Transverse colon (tissue), 4 donors: ENCODE data around the gene ZNF319. TPM values are rescaled to one million over a fixed set of nuclear protein-coding genes. Genes with fewer than 3 reads are reported as not detected.

Source experiments
- DNase-seq: peaks from one replicate; pipeline ENCODE4 v3.0.0-alpha.2; 2019
- H3K27ac ChIP-seq, 4 donors: fragments of 200-600 bp; sonication (generic); 2 replicates each; pipeline ENCODE4 v1.5.1; 2016 to 2018; ENCODE audit warnings: inconsistent platforms in 4 of 4
- H3K27me3 ChIP-seq: fragments of 200-600 bp; sonication (generic); 2 replicates; pipeline ENCODE4 v1.5.1; 2017; ENCODE audit warnings: inconsistent platforms
- H3K36me3 ChIP-seq, 4 donors: fragments of 200-600 bp; sonication (generic); 2 replicates each; pipeline ENCODE4 v1.5.1; 2017 to 2019; ENCODE audit warnings: inconsistent platforms in 4 of 4
- H3K4me1 ChIP-seq, 4 donors: fragments of 200-600 bp; sonication (generic); 2 replicates each; pipeline ENCODE4 v1.5.1; 2017 to 2020; ENCODE audit warnings: inconsistent platforms in 4 of 4
- H3K4me3 ChIP-seq, 4 donors: fragments of 200-600 bp; sonication (generic); 1 replicate in 1 of 4; 2 replicates in 3 of 4; pipeline versions ENCODE4 v1.5.1 to v1.6.1; 2017 to 2019; ENCODE audit warnings: inconsistent platforms in 4 of 4
- H3K9me3 ChIP-seq, 2 donors: fragments of 200-600 bp; sonication (generic); 2 replicates each; pipeline ENCODE4 v1.5.1; 2017 to 2019; ENCODE audit warnings: inconsistent platforms in 2 of 2
- CTCF ChIP-seq, 5 experiments: fragments of 200-600 bp in 3 of 5; fragments of 450-650 bp in 2 of 5; sonication (generic) in 3 of 5; IDR thresholded peaks; 1 replicate in 2 of 5; 2 replicates in 3 of 5; pipeline ENCODE4 v1.5.1; 2016 to 2017; ENCODE audit warnings: antibody characterized with exemption in 5 of 5, inconsistent platforms in 3 of 5, mild to moderate bottlenecking in 2 of 5, moderate library complexity in 1 of 5
- EP300 ChIP-seq: sonication (generic); formaldehyde crosslinking; IDR thresholded peaks from one replicate; pipeline ENCODE4 v1.6.1; 2017; ENCODE audit warnings: antibody characterized with exemption, low read depth
- POLR2A ChIP-seq: fragments of 450-650 bp; IDR thresholded peaks from one replicate; pipeline ENCODE4 v1.6.1; 2016; ENCODE audit warnings: antibody characterized with exemption, mild to moderate bottlenecking, moderate library complexity
- POLR2AphosphoS5 ChIP-seq, 3 donors: sonication (generic); formaldehyde crosslinking; IDR thresholded peaks; one replicate each; pipeline ENCODE4 v1.6.1; 2016; ENCODE audit warnings: antibody characterized with exemption in 3 of 3
- WGBS, 2 donors: methylation state at CpG; one replicate each; pipeline ENCODE4 v1.1.5; 2018; ENCODE audit warnings: low coverage in 1 of 2; 5-methylcytosine and 5-hydroxymethylcytosine counted together
- in situ Hi-C, 4 donors: fragments of 200-750 bp; cut with MboI; loops; one replicate each; pipeline versions ENCODE4 v1.15.0 to v1.15.1; 2017; ENCODE audit warnings: low sequenced_read_pairs in 3 of 4, low pct_ligation_motif_present in 1 of 4, low pct_unique_long_range_greater_than_20kb in 1 of 4
- intact Hi-C: fragments of 100-400 bp; cut with DNase I; formaldehyde crosslinking; loops from one replicate; pipeline ENCODE4 v1.15.1; 2023; ENCODE audit warnings: low total_unique reads
- total RNA-seq, 4 donors: library from RNA; depleted of rRNA; stranded (reverse); fragments of >200 nt; gene quantifications; one replicate each; pipeline ENCODE4 v1.1.0, GENCODE V29; 2016

The ZNF319 gene
- total RNA-seq, 4 donors from 2014 or later: 6.4 to 11.6 (median 6.5) TPM

DNA sequence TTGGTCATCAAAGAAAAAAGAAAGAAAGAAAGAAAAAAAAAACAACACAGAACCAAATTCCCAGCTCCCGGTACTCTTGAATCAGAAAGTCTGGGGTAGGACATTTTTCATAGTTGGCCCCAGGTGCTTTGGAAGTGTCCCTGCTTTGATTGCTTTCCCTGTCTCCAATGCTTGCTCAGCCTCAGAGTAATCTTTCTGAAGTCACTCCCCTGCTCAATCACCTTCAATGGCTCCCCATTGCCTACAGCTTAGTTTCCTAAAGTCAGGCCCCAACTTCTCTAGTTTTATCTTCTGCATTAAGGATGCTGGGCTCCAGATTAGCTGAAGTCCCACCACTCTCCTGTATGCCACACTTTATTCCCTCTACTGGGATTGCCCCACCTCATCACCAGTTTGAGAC lies 46.6 kb downstream of the ZNF319 start:
- no peaks in the 10 kb centered on the region for H3K36me3 ChIP-seq
- no peak for DNase-seq
- H3K27ac ChIP-seq: no peak overlapping the region
- TF ChIP-seq POLR2A (no peak), POLR2AphosphoS5 (IDR thresholded peaks at IDR 0.05) (no peak), EP300 (no peak), CTCF (IDR thresholded peaks at IDR 0.05) (no peak)
- H3K4me1 ChIP-seq: no peaks in the 10 kb centered on the region
- in situ Hi-C loops (no loop called here), intact Hi-C loops (no loop called here)
- WGBS, 2 donors: 78 to 88% methylated on average over 1 of the region's 1 CpG
- no peak overlapping the region for H3K4me3 ChIP-seq
- peaks cover 10% of the 10 kb centered on the region for H3K27me3 ChIP-seq
- H3K9me3 ChIP-seq: no peaks in the 10 kb centered on the region

GRCh38 chr16:57952909-57953308 lies 47.6 kb downstream of the ZNF319 start:
- WGBS, 2 donors: 83 to 94% methylated on average over 5 to 9 of the region's 9 CpGs
- no peak overlapping the region for H3K4me3 ChIP-seq
- TF ChIP-seq EP300: no peak
- no peak for TF ChIP-seq POLR2AphosphoS5 (IDR thresholded peaks at IDR 0.05)
- no peak for TF ChIP-seq POLR2A
- TF ChIP-seq CTCF (IDR thresholded peaks at IDR 0.05): no peak
- H3K27ac ChIP-seq: no peak overlapping the region
- in situ Hi-C loops (no loop called here), intact Hi-C loops (no loop called here)
- no peaks in the 10 kb centered on the region for H3K36me3 ChIP-seq
- no peak for DNase-seq
- H3K27me3 ChIP-seq: peaks cover 10% of the 10 kb centered on the region
- no peaks in the 10 kb centered on the region for H3K4me1 ChIP-seq
- no peaks in the 10 kb centered on the region for H3K9me3 ChIP-seq

DNA sequence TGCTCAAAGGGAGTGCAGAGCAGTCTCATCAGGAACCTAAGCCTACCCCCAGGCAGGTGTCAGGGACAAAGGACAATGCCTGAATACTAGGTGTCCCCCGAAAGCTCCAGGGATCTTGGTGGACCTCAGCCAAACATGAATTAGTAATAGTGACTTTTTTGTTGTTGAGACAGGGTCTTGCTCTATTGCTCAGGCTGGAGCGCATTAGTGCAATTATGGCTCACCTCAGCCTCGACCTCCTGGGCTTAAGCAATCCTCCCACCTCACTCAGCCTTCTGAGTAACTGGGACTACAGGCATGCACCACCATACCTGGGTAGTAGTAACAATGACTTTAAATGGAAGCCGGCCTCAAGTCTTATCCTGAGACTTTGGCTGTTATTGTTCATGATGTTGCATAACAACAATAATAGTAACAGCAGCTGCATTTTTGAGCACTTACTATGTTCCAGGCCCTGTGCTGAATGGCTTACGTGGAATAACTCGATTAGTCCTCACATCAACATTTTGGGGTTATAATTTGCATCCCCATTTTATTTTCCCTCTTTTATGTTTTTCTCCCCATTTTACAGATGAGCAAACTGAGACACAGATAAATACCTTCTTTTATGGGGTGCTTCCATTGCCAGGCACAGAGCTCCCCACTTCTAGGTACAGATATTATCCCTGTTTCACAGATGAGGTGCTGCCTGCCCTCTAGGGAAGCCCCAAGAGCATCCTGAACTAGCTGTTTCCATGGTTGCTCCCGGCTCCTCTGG lies 49.1 kb downstream of the ZNF319 start:
- H3K27me3 ChIP-seq: peaks cover 10% of the 10 kb centered on the region
- no peak overlapping the region for H3K4me3 ChIP-seq
- H3K9me3 ChIP-seq: no peaks in the 10 kb centered on the region
- TF ChIP-seq POLR2AphosphoS5 (IDR thresholded peaks at IDR 0.05) (no peak), CTCF (IDR thresholded peaks at IDR 0.05) (no peak), EP300 (no peak), POLR2A (no peak)
- in situ Hi-C loops: no loop called here
- no peaks in the 10 kb centered on the region for H3K4me1 ChIP-seq
- H3K27ac ChIP-seq: no peak overlapping the region
- intact Hi-C loops: no loop called here
- H3K36me3 ChIP-seq: no peaks in the 10 kb centered on the region
- DNase-seq: no peak
- 75 to 85% methylated on average over 2 to 7 of the region's 7 CpGs for WGBS, 2 donors

- no peaks in the 10 kb centered on the region for H3K9me3 ChIP-seq
- no peaks in the 10 kb centered on the region for H3K4me1 ChIP-seq
- H3K27me3 ChIP-seq: peaks cover 10% of the 10 kb centered on the region
- WGBS, 2 donors: 59% methylated on average over 6 of the region's 6 CpGs; no CpG with 5 or more reads in 1 of the 2 donors
- TF ChIP-seq POLR2A (no peak), POLR2AphosphoS5 (IDR thresholded peaks at IDR 0.05) (no peak), CTCF (IDR thresholded peaks at IDR 0.05) (no peak), EP300 (no peak)
- H3K27ac ChIP-seq: no peak overlapping the region
- H3K36me3 ChIP-seq: no peaks in the 10 kb centered on the region
- in situ Hi-C loops (no loop called here), intact Hi-C loops (no loop called here)
- no peak for DNase-seq
- no peak overlapping the region for H3K4me3 ChIP-seq
Observed at GRCh38 chr16:57950382-57950781, 50.1 kb downstream of the ZNF319 start.
